Measurements from ENCODE around the gene NSL1.

- TF ChIP-seq CTCF (IDR thresholded peaks at IDR 0.05) = no peak
- TF ChIP-seq POLR2A (IDR thresholded peaks at IDR 0.05) = no peak
- TF ChIP-seq POLR2AphosphoS5 (IDR thresholded peaks at IDR 0.05) = no peak
- TF ChIP-seq EP300 (IDR thresholded peaks at IDR 0.05) = no peak
Measured at GRCh38 chr1:212746546-212746945, 45.0 kb downstream of the NSL1 start.
